HG03342 (cell line): ENCODE data around the gene TPP1.

ENCODE experiments used
- ATAC-seq: cut with Tn5 transposase; IDR thresholded peaks from one replicate; pipeline ENCODE4 v1.9.1; 2021; ENCODE audit warnings: mild to moderate bottlenecking, moderate library complexity; ENCODE audit not compliant: unreplicated experiment

The TPP1 gene

DNA sequence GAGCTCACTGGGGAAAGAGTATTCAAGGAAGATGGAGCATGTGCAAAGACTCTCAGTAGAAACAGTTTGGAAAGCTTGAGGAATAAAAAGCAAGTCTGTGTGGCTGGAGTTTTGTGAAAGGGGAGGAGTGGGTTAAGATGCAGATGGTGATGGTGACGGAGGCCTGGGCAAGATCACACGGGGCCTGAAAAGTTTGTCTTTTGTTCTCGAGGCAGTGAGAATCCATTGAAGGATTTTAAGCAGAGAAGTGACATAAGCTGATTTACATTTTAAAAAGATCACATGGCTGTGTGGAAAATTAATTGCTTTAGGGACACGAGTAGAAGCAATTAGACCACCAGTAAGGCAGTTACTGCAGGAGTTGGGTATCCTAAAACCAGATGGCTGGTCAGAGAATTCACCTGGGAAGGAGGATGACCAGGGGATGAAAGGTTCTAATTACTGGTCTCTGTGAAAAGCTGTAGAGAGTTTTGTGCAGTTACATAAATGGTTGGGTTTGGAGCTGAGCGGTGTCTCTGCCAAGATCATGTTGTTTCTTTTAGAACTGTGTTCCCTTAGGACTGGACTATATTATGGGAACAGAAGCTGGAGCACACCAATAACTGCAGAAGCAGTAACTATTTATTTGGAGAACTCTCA, 22.9 kb downstream of the TPP1 start:
- ATAC-seq: no peak

DNA sequence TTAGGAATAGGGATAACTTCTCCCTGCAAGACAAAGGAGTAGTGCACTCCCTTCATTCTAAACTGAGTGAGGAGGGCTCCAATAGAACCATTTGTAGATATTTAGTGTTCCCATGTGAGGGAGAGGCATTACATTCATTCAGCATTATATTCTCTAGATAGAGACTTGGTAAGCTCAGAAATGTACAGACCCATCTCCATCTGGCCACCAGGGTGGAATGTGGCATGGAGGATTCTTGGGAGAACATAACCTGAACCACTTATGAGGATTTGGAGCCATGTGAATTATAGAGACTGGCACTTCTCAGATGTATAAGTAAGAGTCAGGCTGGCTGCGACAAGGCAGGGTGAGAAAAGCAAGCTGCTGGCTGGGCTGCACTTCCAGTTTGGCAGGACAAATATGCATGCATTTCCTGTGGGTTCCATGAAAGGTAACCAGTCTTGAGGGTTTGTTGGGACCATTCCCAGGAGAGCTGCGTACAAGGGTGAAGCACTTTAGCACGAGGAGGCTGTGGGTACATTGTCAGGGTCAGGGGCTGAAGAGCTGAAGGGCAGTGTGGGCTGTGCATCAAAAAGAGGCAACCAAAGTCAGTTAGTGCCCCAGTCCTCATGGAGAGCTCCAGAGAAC, 25.0 kb downstream of the TPP1 start:
- no peak for ATAC-seq

DNA sequence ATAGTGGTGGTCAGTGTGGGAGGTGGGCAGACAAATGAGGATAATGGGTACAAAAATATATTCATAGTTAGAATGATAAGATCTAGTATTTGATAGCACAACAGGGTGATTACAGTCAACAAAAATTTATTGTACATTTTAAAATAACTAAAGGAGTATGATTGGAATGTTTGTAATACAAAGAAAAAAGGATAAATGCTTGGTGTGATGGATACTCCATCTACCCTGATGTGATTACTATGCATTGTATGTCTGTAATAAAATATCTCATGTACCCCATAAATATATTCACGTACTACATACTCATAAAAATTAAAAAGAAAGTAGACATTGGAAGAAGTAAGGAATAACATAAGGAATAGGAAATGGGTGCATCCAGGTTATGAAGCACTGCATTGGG, 31.2 kb downstream of the TPP1 start:
- ATAC-seq: no peak

DNA sequence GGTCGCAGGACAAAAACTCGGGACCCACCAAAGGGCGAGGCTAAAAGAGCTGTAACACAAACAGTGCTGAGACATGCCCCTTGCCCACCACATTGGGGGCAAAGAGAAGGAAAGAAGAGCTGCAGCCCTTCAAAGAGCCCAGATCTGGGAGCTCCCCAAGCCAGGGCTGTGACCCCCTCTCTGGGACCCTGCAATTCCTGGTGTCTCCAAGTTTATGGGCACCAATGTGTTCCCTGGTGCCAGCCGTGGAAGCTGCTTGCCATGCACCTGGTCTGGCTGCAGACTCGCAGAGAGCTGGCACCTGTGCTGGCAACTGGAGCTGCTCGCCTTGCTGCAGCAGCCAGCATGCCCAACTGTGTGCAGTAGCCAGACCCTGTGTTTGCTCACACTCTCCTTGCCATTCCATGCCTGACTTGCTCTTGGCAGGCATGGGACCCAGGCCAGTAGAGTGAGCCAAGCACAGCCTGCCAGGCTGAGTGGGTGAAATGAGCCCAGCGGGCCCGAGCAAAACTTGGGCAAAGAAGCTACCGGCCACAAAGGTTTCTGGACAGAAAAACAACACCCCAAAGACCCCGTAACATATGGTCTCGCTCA, 31.8 kb downstream of the TPP1 start:
- no peak for ATAC-seq

DNA sequence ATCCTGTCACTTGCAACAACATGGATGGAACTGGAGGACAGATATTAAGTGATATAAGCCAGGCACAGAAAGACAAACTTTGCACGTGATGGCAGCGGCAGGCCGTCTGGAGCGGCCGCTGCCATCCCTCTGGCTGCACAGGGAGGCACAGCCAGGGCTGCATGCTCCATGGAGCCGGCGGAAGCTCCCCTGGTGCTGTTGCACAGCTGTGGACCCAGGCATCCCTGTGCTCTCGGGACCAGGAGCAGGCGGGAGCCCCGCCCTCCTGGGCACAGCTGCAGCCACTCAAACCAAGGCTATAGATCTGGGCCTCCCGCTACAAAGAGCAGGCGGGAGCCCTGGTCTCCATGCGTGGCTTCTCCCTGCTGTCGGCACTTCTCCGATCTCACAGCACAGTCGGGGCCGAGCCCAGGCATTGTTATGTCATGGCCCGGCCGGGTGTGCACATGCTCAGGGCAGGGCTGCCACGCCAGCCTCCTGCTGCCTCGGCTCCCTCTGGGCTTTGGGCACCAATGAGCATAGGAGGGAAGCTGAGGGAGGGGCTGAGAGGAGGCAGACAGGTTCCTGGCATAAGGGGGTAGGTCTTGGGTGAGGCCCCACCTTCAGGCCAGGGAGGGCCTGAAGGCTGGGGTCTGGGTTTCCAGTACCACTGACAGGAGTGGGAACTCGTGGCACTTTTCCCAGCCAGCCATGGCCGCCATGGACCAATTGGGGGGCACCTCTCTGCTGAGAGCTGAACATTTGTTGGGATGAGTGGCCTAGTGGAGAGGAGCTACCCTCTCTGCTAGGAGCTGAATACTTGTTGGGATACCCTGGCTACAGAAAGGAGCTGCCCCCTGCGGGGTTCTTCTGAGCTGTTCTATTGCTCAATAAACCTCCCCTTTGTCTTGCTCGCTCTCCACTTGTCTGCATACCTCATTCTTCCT, 32.5 kb downstream of the TPP1 start:
- no peak for ATAC-seq

DNA sequence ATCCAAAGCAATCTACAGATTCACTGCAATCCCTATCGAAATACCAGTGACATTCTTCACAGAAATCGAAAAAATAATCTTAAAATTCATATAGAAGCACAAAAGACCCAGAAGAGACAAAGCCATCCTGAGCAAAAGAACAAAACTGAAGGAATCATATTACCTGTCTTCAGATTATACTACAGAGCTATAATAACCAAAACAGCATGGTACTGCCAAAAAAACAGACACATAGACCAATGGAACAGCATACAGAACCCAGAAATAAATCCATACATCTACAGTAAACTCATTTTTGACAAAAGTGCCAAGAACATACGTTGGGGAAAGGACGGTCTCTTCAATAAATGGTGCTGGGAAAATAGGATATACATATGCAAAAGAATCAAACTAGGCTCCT, 34.7 kb downstream of the TPP1 start:
- ATAC-seq: no peak

DNA sequence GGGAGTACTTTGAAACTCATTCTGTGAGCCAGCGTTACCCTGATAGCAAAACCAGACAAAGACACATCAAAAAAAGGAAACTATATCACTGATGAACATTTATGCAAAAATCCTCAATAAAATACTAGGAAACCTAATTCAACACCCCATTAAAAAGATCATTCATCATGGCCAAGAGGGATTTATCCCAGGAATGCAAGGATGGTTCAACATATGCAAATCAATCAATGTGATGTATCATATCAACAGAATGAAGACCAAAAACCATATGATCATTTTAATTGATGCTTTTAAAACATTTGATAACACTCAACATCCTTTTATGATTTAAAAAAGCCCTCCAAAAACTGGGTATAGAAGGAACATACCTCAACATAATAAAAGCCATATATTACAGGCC, 35.6 kb downstream of the TPP1 start:
- no peak for ATAC-seq

DNA sequence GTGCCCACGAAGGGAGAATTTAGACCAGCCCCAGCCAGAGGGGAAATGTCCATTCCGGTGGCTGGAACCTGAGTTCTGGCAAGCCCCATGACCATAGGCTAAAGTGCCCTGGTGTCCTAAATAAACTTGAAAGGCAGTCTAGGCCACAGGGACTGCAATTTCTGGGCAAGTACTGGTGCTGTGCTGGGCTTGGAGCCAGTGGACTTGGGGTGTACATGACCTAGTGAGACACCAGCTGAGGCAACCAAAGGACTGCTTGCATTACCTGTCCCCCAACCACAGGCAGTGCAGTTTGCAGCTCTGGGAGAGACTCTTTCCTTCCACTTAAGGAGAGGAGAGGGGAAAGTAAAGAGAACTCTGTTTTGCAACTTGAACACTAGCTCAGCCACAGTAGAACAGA, 39.5 kb downstream of the TPP1 start:
- ATAC-seq: no peak

DNA sequence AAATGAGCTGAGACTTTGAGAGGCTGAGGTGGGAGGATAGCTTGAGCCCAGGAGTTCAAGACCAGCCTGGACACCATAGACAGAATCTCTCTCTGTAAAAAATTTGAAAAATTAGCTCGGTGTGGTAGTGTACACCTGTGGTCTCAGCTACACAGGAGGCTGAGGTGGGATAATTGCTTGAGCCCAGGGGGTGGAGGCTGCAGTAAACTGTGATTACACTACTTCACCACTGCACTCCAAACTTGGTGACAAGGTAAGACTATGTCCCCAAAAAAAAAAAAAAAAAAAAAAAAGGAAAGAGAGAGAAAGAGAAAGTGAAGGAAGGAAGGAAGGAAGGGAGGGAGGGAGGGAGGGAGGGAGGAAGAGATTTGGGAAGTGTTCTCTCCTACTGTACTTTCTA, 41.1 kb downstream of the TPP1 start:
- no peak for ATAC-seq

DNA sequence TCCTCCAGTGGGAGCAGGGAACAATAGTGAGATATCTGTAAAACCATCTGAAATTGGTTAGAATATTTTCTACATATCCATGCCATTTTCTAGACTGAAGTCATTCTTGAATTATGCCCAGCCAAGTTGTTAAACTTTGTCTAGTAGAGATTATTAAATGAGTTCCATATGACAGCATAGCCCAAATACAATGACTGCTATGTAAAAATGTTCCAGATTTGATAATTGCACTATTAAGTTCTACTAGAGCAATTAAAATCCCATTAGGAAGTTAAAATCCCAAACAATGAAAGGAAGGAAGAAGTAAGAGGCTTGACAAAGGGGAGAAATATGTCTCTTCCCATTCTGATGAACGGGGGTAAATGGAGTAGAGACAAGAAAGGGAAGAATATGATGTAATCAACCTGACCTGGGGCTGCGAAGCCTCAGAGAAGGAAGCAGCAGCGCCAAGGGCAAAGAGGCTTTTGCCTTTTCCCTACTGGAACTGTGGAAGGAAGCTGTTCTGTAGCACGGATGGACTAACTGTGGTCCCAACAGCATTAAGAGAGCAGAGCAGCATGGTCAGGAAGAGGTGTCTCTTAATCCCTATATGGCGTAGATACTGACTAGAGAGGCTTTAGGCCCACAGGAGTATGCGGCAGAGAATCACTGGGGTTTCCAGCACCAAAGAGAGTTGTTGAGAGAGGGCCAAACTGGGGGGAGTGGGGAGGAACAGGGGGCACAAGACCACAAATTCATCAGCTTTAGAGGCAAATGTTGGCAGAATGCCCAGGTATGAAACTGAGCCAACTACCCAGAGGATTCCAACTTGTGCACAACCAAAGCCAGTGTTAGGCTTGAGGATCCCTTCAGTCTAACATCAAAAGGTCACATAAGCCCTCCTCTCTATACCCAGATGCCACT, 42.5 kb downstream of the TPP1 start:
- ATAC-seq: no peak

DNA sequence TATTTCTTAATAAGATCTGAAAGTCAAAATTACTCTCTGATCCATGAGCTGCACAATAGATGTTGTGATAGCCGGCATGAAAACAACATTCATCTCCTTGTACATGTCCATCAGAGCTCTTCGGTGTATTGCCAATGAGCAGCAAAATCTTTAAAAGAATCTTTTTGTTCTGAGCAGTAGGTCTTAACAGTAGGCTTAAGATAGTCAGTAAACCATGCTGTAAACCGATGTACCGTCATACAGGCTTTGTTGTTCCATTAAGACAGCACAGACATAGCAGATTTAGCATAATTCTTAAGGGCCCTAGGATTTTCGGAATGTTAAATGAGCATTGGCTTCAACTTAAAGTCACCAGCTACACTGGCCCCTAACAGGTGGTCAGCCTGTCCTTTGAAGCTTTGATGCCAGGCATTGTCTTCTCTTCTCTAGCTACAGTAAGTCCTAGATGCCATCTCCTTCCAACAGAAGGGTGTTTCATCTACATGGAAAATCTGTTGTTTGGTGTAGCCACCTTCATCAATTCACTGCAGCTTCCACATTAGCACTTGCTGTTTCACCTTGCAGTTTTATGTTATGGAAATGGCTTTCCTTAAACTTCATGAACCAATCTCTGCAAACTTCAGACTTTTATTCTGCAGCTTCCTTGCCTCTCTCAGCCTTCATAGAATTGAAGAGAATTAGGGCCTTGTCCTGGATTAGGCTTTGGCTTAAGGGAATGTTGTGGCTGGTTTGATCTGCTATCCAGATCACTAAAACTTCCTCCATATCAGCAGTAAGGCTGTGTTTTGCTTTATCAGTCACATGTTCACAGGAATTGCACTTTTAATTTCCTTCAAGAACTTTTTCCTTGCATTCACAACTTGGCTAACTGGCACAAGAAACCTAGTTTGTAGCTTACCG, 44.2 kb downstream of the TPP1 start:
- ATAC-seq: no peak

DNA sequence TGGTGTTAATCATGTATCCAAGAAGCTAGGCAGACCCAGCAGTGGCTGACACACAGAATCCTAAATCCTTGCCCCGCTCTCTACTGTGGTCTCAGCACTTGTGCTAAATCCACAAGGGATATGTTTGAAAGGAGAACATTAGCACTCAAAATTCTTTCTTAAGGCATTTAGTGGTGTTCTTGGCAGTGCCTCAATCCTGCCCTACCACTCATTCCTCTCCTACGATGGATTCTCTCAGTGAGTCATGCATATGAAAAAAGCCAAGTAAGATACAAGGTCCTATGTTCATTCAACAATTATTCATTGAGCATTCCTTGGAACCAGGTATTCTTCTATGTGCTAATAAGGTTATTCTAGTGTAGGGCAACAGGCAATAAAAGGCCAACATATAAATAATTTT, 47.0 kb downstream of the TPP1 start:
- no peak for ATAC-seq

DNA sequence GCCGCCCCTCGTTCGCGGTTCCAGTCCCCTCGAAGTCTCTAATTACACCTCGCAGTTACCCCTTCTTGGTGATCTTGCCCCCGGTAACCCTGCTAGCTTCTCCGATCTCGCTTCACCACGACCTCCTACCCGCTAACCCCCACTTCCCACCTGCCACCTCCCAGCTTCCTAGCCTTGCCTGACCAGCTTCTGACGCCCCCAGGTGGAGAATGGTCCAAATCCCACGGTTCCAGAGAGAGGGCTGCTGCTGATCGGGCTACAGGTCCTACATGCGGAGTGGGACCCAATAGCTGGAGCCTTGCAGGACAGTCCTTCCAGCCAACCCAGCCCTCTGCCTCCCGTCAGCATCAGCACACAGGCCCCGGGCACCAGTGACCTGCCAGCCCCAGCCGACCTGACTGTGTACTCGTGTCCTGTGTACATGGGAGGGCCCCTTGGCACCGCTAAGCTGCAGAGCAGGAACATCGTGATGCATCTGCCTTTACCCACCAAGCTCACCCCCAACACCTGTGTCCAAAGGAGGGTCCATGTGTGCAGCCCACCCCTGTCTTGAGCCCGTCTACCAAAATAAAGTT, 47.7 kb downstream of the TPP1 start:
- no peak for ATAC-seq

DNA sequence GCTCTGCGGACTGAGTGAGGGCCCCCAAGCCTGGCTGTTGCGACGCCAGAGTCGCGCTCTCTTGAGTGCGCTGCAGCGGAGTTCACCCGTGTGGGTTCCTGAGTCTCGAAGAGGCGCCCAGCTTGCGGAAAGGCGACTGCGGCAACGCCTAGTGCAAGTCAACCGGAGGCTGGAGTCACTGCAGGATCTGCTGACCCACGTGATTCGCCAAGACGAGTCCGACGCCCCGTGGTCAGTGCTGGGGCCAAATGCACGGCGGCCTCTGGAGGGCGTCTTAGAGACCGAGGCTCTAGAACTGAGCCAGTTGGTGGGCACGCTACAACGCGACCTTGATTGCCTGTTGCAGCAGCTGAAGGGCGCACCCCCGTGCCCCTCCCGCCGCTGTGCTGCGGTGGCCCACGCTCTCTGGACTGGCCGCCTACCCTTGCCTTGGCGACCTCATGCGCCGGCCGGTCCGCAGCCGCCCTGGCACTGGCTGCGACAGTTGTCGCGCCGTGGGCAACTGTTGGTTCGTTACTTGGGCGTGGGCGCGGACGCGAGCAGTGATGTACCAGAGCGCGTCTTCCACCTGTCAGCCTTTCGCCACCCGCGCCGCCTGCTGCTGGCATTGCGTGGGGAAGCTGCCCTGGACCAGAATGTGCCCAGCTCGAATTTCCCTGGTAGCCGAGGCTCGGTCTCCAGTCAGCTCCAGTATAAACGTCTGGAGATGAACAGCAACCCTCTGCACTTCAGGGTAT, 48.4 kb downstream of the TPP1 start:
- no peak for ATAC-seq

DNA sequence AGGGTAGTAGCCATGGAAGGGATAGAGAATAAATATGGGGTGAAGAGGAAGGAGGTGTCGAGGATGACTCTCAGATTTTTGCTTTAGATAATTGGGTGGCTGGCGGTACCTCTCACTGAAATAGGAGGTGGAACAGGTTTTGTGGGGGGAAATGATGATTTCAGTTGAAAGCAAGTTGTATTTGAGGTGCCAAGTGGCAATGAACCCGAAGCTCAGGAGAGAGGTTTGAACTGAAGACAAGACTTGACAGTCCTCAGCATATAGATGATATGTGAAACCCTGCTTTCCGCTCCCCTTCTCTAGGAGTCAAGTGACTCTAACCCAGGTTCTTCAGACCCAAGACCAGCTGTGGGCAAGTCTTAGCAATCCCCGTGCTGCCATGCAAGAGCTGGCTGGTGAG, 49.5 kb downstream of the TPP1 start:
- no peak for ATAC-seq

DNA sequence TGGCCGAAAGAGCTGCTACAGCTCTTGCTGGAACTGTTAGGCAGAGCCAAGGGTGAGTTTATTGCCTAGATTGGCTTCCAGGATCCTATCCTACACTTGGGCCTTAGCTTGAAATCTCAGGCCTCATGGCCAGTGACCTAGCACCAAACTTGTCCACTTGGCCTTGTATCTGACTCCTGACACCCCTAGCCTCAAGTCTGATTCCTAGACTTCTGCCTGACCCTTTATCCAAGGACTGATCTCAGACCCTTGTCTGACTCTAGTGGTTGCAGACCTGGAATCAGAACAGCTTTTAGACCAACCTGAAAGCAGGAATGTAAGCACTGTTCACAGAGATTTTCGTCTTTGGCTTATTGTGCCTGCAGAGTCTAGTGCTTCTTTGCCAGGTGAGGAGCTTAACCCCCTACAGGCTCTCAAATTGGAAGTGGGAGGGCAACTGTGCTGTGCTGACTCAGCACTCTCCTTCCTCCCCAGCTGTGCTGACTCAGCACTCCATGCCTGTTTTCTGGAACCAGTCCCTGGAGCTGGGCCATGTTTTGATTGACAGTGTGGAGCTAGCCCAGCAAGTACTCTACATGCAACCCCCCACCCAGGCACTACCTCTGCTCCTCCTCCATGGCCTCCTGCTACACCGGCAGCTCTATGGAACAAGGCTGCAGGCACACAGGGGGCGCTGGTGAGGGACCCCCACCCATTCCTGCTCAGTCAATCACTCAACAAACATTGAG, 50.9 kb downstream of the TPP1 start:
- no peak for ATAC-seq

DNA sequence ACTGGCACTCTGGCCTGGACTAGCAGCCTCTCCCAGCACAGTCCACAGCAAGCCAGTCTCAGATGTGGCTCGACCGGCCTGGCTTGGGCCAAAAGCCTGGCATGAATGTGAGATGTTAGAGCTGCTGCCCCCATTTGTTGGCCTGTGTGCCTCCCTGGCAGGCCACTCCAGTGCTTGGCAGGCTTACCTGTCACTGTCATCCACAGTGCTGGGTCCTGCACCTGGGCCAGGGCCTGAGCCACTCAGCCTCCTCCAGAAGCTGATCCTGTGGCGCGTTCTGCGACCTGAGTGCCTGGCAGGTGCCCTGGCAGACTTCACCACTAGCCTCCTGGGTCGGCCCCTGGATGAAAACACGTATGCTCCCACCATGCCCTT, 51.9 kb downstream of the TPP1 start:
- ATAC-seq: no peak
